Gastroesophageal sphincter (tissue), 3 donors: ENCODE measurements around the gene RHOH.

Source experiments
- EP300 ChIP-seq: sonication (generic); formaldehyde crosslinking; IDR thresholded peaks from one replicate; pipeline ENCODE4 v1.6.1; 2017; ENCODE audit warnings: antibody characterized with exemption, mild to moderate bottlenecking
- POLR2A ChIP-seq, 2 donors: fragments of 450-650 bp; IDR thresholded peaks; one replicate each; pipeline ENCODE4 v1.6.1; 2017; ENCODE audit warnings: antibody characterized with exemption in 2 of 2, mild to moderate bottlenecking in 2 of 2, moderate library complexity in 1 of 2
- TF ChIP-seq, protein P1 (sequence below), 4 experiments: fragments of 200-600 bp in 2 of 4; fragments of 450-650 bp in 2 of 4; sonication (generic) in 1 of 4; IDR thresholded peaks; one replicate each; pipeline ENCODE4 v1.5.1; 2017 to 2019; ENCODE audit warnings: antibody characterized with exemption in 4 of 4, mild to moderate bottlenecking in 2 of 4, moderate library complexity in 2 of 4

DNA sequence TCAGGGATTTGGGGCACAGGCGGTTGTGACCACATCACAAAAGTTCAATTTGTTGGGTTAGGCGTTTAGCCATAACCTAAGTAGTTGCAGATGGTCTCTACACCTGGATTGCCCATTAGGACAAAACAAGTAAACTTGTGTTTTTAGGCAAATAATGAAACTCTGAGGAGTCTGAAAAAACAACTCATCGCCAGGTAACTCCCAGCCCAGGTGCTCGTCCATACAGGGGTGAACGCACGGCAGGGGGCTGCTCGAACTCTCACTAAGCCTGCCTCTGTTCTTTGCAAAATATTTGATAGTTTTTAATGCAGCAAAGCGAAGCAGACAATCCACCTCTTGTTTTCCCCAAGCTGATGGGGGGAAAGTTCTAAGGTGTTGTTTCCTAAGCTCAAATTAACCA, 559 bp upstream of the RHOH start:
- TF ChIP-seq, protein P1, sequence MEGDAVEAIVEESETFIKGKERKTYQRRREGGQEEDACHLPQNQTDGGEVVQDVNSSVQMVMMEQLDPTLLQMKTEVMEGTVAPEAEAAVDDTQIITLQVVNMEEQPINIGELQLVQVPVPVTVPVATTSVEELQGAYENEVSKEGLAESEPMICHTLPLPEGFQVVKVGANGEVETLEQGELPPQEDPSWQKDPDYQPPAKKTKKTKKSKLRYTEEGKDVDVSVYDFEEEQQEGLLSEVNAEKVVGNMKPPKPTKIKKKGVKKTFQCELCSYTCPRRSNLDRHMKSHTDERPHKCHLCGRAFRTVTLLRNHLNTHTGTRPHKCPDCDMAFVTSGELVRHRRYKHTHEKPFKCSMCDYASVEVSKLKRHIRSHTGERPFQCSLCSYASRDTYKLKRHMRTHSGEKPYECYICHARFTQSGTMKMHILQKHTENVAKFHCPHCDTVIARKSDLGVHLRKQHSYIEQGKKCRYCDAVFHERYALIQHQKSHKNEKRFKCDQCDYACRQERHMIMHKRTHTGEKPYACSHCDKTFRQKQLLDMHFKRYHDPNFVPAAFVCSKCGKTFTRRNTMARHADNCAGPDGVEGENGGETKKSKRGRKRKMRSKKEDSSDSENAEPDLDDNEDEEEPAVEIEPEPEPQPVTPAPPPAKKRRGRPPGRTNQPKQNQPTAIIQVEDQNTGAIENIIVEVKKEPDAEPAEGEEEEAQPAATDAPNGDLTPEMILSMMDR (IDR thresholded peaks at IDR 0.05): no peak
- TF ChIP-seq POLR2A (IDR thresholded peaks at IDR 0.05): no peak
- TF ChIP-seq EP300: no peak
